ENCODE data around the gene KRTAP12-1. TPM values are rescaled to one million over a fixed set of nuclear protein-coding genes. Genes with fewer than 3 reads are reported as not detected.
"Not testable (repeated sequence)": the region's sequence is repeated elsewhere in the genome, so short reads cannot be mapped to it uniquely, and the experiment has no call there.

Gene KRTAP12-1
- polyA plus RNA-seq, 3 donors, result not detected

- 66 to 67% (median 66%) methylated on average over 8 to 9 of the region's 9 CpGs for WGBS, 3 donors
These were observed 27.3 kb downstream of the KRTAP12-1 start, which contains the start of gene KRTAP12-4 for GRCh38 chr21:44654576-44655175. TSS of gene KRTAP12-4 (minus strand) at chr21:44654659. CDS start at chr21:44654614, 45 bp downstream.

GRCh38 chr21:44653656-44654575, 28.0 kb downstream of the KRTAP12-1 start:
- H3K27ac ChIP-seq (ENCODE audit: low read depth, low read length), result no peak overlapping the region
- WGBS, 3 donors, result 65 to 82% (median 81%) methylated on average over 17 of the region's 17 CpGs

More at GRCh38 chr21:44654576-44655175, 27.3 kb downstream of the KRTAP12-1 start, which contains the start of gene KRTAP12-4:
- H3K27ac ChIP-seq (ENCODE audit: low read depth, low read length), result no peak within 1 kb of the TSS

DNA sequence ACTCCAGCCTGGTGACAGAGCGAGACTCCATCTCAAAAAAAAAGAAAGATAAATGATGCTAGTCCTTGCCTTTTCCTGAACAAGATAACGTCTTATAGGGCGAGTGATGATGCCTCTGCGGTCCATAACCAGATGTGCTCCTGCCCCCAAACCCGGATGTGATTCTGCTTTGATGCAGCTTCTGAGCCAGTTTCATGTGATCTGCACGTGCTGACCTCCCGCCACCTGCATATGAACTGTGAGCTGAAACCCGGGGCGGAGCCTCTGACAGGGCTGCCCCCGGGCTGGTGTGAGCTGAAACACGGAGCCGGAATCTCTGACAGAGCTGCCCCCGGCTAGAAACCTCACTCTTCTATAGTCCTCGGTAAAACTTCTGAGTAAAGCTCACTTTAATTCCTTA, 28.8 kb downstream of the KRTAP12-1 start:
- 59 to 68% (median 62%) methylated on average over 14 of the region's 14 CpGs for WGBS, 3 donors
- H3K27ac ChIP-seq (ENCODE audit: low read depth, low read length), result no peak overlapping the region

DNA sequence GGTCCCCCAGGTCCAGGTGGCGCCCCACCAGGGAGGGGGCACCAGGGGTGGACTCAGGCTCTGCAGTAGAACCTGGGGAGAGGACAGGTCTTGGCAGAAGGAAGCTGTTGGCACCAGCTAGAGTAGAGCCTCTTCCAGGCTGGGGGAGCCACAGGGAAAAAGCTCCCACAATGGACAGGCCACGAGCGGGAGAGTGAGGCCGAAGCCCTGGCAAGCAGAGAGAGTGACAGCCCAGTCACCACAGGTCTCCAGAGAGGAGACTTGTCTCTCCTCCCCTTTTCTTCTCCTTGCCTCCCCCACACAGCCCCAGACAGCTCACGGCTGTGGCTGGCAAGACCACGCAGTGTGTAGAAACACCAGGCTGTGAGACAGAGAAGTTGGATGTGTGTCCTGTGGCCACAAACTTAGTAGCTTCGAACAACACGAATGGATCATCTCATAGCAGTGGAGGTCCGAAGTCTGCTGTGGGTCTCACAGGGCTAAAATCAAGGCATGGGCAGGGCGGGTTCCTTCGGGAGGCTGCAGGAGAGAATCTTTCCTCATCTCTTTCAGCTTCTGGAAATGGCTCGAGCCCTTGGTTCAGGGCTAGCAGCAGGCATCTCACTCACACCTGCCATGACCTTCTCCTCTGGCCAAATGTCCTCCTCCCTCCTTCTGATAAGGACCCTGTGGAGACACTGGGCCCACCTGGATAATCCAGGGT, 30.8 kb downstream of the KRTAP12-1 start:
- no peak overlapping the region for H3K27ac ChIP-seq (ENCODE audit: low read depth, low read length)
- 88 to 90% (median 89%) methylated on average over 12 of the region's 12 CpGs for WGBS, 3 donors

DNA sequence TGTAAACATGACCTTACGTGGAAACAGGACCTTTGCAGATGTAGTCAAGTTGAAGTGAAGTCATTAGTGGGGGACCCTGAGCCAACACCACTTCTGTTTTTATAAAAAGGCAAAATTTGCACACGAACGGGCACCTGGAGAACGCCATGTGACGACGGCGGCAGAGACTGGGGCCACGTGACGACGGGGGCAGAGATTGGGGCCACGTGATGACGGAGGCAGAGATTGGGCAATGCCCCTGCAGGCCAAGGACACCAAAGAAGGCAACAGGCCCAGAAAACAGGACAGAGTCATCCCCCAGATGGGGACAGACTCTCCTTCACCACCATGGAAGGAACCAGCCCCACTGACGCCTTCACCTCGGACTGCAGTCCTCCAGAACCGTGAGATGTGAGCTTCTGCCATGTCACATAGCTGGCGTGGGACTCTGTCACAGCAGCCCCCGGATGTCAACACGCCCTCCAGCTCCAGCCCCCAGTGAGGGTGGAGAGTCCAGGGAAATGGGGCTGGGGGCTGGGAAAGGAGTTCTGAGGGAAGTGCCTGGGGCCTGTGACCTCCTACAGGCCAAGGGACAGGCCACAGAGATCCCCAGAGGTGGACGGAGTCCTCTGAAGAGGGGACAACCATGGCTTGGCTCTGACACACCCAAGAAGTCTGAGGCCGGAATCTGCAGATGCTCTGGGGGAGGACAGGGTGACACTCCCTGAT, 31.5 kb downstream of the KRTAP12-1 start:
- no peak overlapping the region for H3K27ac ChIP-seq (ENCODE audit: low read depth, low read length)
- WGBS, 3 donors, result 76 to 90% (median 89%) methylated on average over 19 to 20 of the region's 20 CpGs

DNA sequence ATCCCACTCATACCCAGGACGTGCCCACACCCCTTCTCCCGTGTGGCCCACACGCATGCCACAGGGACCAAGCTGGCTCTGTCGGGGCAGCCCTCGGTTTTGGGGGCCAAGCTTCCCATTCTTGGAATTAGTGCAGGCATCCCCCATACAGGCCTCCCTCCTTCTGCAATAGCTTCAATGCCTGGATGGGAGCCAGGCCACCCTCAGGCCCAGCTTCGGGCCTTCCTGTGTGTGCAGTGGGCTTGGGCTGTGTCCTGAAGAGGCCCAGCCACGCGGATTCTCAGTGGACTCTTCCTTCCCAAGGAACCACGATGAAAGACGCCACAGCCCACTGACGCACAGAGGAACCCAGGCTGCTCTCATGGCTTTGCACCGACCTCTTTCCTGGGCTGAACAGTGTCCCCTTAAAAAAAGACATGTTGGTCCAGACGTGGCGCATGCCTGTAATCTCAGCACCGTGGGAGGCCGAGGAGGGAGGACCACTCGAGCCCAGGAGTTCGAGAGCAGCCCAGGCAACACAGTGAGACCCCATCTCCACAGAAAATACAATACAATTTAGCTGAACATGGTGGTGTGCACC, 32.4 kb downstream of the KRTAP12-1 start:
- WGBS, 3 donors, result 74 to 82% (median 79%) methylated on average over 18 of the region's 18 CpGs
- H3K27ac ChIP-seq (ENCODE audit: low read depth, low read length), result no peak overlapping the region

GRCh38 chr21:44648557-44649311, 33.2 kb downstream of the KRTAP12-1 start:
- 69 to 76% (median 74%) methylated on average over 26 to 33 of the region's 33 CpGs for WGBS, 3 donors
- H3K27ac ChIP-seq (ENCODE audit: low read depth, low read length), result no peak overlapping the region

- H3K27ac ChIP-seq (ENCODE audit: low read depth, low read length), result no peak overlapping the region
- WGBS, 3 donors, result 50 to 60% (median 60%) methylated on average over 8 of the region's 8 CpGs
These were observed 34.8 kb downstream of the KRTAP12-1 start for GRCh38 chr21:44647222-44647552.

GRCh38 chr21:44646366-44647221, 35.4 kb downstream of the KRTAP12-1 start, which contains the start of gene KRTAP10-11:
TSS of gene KRTAP10-11 (plus strand) at chr21:44646414. CDS start at chr21:44646459, 45 bp downstream.
- 68 to 76% (median 75%) methylated on average over 21 of the region's 21 CpGs for WGBS, 3 donors
- not testable (repeated sequence) for H3K27ac ChIP-seq (ENCODE audit: low read depth, low read length)

DNA sequence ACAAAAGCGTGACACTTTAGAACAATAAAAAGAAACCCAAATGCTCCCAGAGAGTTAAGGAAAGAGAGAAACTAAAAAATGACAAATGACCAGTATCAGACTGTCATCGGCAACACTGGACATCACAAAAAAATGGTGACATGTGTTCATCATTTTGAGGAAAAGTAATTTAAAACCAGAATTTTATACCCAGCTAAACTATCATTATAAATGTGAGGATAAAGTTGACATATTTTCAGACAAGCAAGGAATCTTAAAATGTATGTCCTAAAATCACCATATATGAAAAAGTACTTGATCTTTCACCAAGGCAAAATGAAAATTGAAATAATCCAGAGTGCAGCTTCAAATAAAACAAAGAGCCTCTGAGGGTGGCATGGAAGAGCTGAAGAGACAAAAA, 37.1 kb downstream of the KRTAP12-1 start:
- H3K27ac ChIP-seq (ENCODE audit: low read depth, low read length), result no peak overlapping the region
- whole genome bisulfite sequencing, 3 donors, result 42 to 48% (median 46%) methylated on average over 2 of the region's 2 CpGs

DNA sequence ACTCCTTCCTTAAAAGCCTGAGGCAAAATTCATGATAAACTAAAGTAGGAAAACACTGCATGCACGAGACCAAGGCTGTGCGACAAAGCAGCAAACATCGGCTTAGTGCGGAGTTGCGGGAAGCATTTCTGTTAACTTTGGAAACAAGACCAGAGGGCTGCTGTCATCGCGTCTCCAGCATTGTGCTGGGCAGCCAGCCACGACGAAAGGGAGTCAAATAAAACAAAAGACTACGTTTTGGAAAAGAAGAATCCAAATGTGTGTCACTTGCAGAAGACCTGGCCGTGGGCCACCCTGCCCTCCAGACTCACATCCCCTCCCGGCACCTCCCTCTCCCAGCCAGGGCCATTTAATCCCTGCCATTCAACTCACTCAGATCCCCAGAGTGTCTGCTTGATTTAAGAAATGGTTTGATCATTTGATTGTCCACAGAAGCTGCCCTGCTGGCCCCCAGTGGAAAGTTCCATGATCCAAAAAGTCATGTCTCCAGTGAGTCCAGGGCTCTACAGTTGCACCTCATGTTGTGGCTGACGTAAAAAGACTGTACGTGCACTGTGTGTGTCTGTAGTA, 38.1 kb downstream of the KRTAP12-1 start:
- H3K27ac ChIP-seq (ENCODE audit: low read depth, low read length), result no peak overlapping the region

GRCh38 chr21:44640761-44641160, 41.2 kb downstream of the KRTAP12-1 start:
- H3K27ac ChIP-seq (ENCODE audit: low read depth, low read length), result no peak overlapping the region
- 80 to 88% (median 88%) methylated on average over 5 of the region's 5 CpGs for WGBS, 3 donors

More for the DNA sequence above, 38.1 kb downstream of the KRTAP12-1 start:
- 61 to 78% (median 72%) methylated on average over 14 of the region's 14 CpGs for WGBS, 3 donors

GRCh38 chr21:44639331-44639655, 42.7 kb downstream of the KRTAP12-1 start:
- 76 to 87% (median 80%) methylated on average over 12 of the region's 12 CpGs for WGBS, 3 donors
- H3K27ac ChIP-seq (ENCODE audit: low read depth, low read length), result no peak overlapping the region

- 76 to 84% (median 80%) methylated on average over 16 to 21 of the region's 21 CpGs for WGBS, 3 donors
- not testable (repeated sequence) for H3K27ac ChIP-seq (ENCODE audit: low read depth, low read length)
These were observed 43.2 kb downstream of the KRTAP12-1 start for GRCh38 chr21:44638506-44639330.

DNA sequence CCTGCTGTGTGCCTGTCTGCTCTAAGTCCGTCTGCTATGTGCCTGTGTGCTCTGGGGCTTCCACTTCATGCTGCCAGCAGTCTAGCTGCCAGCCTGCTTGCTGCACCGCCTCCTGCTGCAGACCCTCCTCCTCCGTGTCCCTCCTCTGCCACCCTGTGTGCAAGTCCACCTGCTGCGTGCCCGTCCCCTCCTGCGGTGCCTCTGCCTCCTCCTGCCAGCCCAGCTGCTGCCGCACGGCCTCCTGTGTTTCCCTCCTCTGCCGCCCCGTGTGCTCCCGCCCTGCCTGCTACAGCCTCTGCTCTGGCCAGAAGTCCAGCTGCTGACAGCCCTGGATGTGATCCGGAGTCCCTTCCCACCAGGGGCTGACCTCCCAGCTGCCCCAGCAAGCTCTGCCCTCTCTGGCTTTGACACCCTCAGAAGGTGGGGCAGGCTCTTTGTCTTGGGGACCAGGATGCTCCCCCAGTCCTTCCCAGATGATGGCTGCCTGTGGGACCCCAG, 44.1 kb downstream of the KRTAP12-1 start:
- not testable (repeated sequence) for H3K27ac ChIP-seq (ENCODE audit: low read depth, low read length)
- 40 to 67% (median 58%) methylated on average over 10 to 12 of the region's 12 CpGs for WGBS, 3 donors
